ENCODE data around the gene LRRC43. TPM values are rescaled to one million over a fixed set of nuclear protein-coding genes. Genes with fewer than 3 reads are reported as not detected.

Gene LRRC43
- total and polyA plus RNA-seq, 2 experiments from 2014 or later: 0.45 TPM; not detected in 1

- DNase-seq (ENCODE audit: low spot score) (no peak), ATAC-seq (no peak)
- no peaks in the 10 kb centered on the region for H3K4me1 ChIP-seq (ENCODE audit: insufficient read depth)
- H3K27ac ChIP-seq (ENCODE audit: low read depth): no peak overlapping the region
- H4K20me1 ChIP-seq (replicated peaks; ENCODE audit: insufficient read depth): no peaks in the 10 kb centered on the region
- Mint-ChIP-seq H3K36me3 (ENCODE audit: low read depth) (no peaks in the 10 kb centered on the region), H3K27ac (no peak overlapping the region), H3K9me3 (no peaks in the 10 kb centered on the region), H3K27me3 (ENCODE audit: insufficient read depth, low read depth, poor library complexity) (peaks cover 23% of the 10 kb centered on the region), H3K4me3 (no peak overlapping the region), H3K4me1 (peaks cover 6% of the 10 kb centered on the region; the same call in 2 of the 3 replicates)
- no peaks in the 10 kb centered on the region for H3F3A ChIP-seq (replicated peaks; ENCODE audit: low read depth)
- TF ChIP-seq JUNB (IDR thresholded peaks at IDR 0.05; ENCODE audit: unreplicated experiment) (no peak), EZH2 (IDR thresholded peaks at IDR 0.05; ENCODE audit: low read depth, unreplicated experiment) (no peak), NANOG (IDR thresholded peaks at IDR 0.05; ENCODE audit: borderline replicate concordance) (no peak), ZNF462 (CRISPR knock-in tag; IDR thresholded peaks at IDR 0.05) (no peak), ETS1 (IDR thresholded peaks at IDR 0.05) (no peak), CTCF (conservative IDR thresholded peaks at IDR 0.05; ENCODE audit: low read depth in 2 of 2) (no peak), ZNF114 (CRISPR knock-in tag; IDR thresholded peaks at IDR 0.05) (no peak), ZNF331 (CRISPR knock-in tag; IDR thresholded peaks at IDR 0.05; ENCODE audit: low read depth) (no peak), EZH2phosphoT487 (IDR thresholded peaks at IDR 0.05; ENCODE audit: unreplicated experiment) (no peak), STAT1 (IDR thresholded peaks at IDR 0.05; ENCODE audit: unreplicated experiment) (no peak), CREB1 (CRISPR knock-in tag; IDR thresholded peaks at IDR 0.05; ENCODE audit: low read depth) (no peak), REST (IDR thresholded peaks at IDR 0.05; ENCODE audit: unreplicated experiment) (no peak), POLR2AphosphoS5 (IDR thresholded peaks at IDR 0.05; ENCODE audit: low read depth) (no peak)
- H3K36me3 ChIP-seq (ENCODE audit: insufficient read depth): no peaks in the 10 kb centered on the region
- no peak overlapping the region for H3K4me3 ChIP-seq
- H3K27me3 ChIP-seq (ENCODE audit: insufficient read depth): peaks cover 16% of the 10 kb centered on the region
- H2AFZ ChIP-seq: no peak overlapping the region
- H3K4me2 ChIP-seq: no peak overlapping the region
- H3K79me2 ChIP-seq (replicated peaks; ENCODE audit: insufficient read depth): no peaks in the 10 kb centered on the region
- no peaks in the 10 kb centered on the region for H3K9me2 ChIP-seq (ENCODE audit: insufficient read depth)
Measured at GRCh38 chr12:122185079-122185478, 2.2 kb downstream of the LRRC43 start.

Measured in GM23338 (cell line).